T-helper 1 cell treated with Interleukin-12 subunit alpha and Interleukin-12 subunit beta and Interleukin-4 antibody, amounts not matched to agents 30 μg/mL and 1 μg/mL, for 36 hours (primary cell): ENCODE results near the gene ZBP1.
A peak's percentile ranks its signal among the peaks of the same experiment; 100 is the strongest.

Source experiments
- H3K27ac Mint-ChIP-seq: one replicate; pipeline ENCODE4 v1.8.0; 2021; ENCODE audit warnings: mild to moderate bottlenecking, mixed read lengths
- H3K27me3 Mint-ChIP-seq: one replicate; pipeline ENCODE4 v1.8.0; 2021; ENCODE audit warnings: low read depth, mixed read lengths
- H3K36me3 Mint-ChIP-seq: one replicate; pipeline ENCODE4 v1.8.0; 2021; ENCODE audit warnings: low read depth, mixed read lengths
- H3K4me1 Mint-ChIP-seq: one replicate; pipeline ENCODE4 v1.8.0; 2021; ENCODE audit warnings: low read depth, mixed read lengths
- H3K4me3 Mint-ChIP-seq: one replicate; pipeline ENCODE4 v1.8.0; 2021; ENCODE audit warnings: mild to moderate bottlenecking, moderate library complexity, mixed read lengths
- H3K9me3 Mint-ChIP-seq: one replicate; pipeline ENCODE4 v1.8.0; 2021; ENCODE audit warnings: mixed read lengths

The ZBP1 gene

GRCh38 chr20:57660922-57661745, 40.9 kb upstream of the ZBP1 start:
- peaks cover 7% of the 10 kb centered on the region for H3K4me1 Mint-ChIP-seq
- H3K27me3 Mint-ChIP-seq = no peaks in the 10 kb centered on the region
- H3K36me3 Mint-ChIP-seq = no peaks in the 10 kb centered on the region
- H3K4me3 Mint-ChIP-seq = no peak overlapping the region
- no peaks in the 10 kb centered on the region for H3K9me3 Mint-ChIP-seq
- no peak overlapping the region for H3K27ac Mint-ChIP-seq

GRCh38 chr20:57660181-57660921, 40.1 kb upstream of the ZBP1 start:
- no peaks in the 10 kb centered on the region for H3K9me3 Mint-ChIP-seq
- H3K4me3 Mint-ChIP-seq = no peak overlapping the region
- H3K27me3 Mint-ChIP-seq = no peaks in the 10 kb centered on the region
- H3K4me1 Mint-ChIP-seq = peaks cover 7% of the 10 kb centered on the region
- H3K27ac Mint-ChIP-seq = no peak overlapping the region
- no peaks in the 10 kb centered on the region for H3K36me3 Mint-ChIP-seq

GRCh38 chr20:57659517-57660180, 39.4 kb upstream of the ZBP1 start:
- Mint-ChIP-seq H3K27ac (no peak overlapping the region), H3K9me3 (no peaks in the 10 kb centered on the region), H3K36me3 (no peaks in the 10 kb centered on the region), H3K4me3 (no peak overlapping the region), H3K27me3 (peaks cover 3% of the 10 kb centered on the region), H3K4me1 (peaks cover 7% of the 10 kb centered on the region)

DNA sequence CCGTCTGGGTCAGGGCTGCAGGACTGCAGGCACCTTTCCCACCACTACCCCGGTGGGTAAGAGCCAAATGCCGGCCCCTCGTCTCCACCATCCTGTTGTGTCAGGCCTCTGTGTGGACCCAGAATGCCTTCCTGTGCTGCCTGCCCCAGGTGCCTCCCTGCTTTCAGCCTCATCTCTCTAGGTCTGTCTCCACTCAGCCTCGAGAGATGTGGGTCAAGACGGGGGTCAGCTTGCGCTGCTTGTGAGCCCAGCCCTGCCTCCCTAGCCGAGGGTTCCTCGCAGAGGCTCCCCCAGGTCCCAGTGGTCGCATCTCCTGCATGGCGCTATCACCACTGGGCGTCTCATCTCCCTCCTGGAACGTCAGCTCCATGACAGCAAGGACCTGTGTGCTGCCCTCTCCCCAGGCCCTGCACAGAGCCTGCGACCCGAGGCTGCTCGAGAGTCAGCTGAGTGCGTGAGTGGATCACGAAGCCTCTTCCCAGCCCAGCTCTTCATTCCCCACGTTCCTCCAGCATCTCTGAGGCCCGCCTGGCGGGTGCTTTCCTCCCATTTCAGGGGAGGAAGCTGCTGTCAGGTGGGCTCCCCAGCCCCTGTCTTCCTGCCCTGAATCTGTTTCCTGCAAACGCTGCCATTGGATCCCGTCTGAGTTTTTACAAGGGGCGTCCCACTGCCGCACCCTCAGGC, 38.7 kb upstream of the ZBP1 start:
- no peak overlapping the region for H3K4me3 Mint-ChIP-seq
- H3K4me1 Mint-ChIP-seq = peaks cover 11% of the 10 kb centered on the region
- H3K27ac Mint-ChIP-seq = no peak overlapping the region

GRCh38 chr20:57658447-57658832, 38.2 kb upstream of the ZBP1 start:
- peaks cover 11% of the 10 kb centered on the region for H3K4me1 Mint-ChIP-seq
- H3K36me3 Mint-ChIP-seq = no peaks in the 10 kb centered on the region
- no peak overlapping the region for H3K4me3 Mint-ChIP-seq
- no peaks in the 10 kb centered on the region for H3K9me3 Mint-ChIP-seq
- H3K27me3 Mint-ChIP-seq = peaks cover 15% of the 10 kb centered on the region
- H3K27ac Mint-ChIP-seq = no peak overlapping the region

More for the DNA sequence above, 38.7 kb upstream of the ZBP1 start:
- Mint-ChIP-seq H3K27me3 (peaks cover 10% of the 10 kb centered on the region), H3K9me3 (no peaks in the 10 kb centered on the region), H3K36me3 (no peaks in the 10 kb centered on the region)

DNA sequence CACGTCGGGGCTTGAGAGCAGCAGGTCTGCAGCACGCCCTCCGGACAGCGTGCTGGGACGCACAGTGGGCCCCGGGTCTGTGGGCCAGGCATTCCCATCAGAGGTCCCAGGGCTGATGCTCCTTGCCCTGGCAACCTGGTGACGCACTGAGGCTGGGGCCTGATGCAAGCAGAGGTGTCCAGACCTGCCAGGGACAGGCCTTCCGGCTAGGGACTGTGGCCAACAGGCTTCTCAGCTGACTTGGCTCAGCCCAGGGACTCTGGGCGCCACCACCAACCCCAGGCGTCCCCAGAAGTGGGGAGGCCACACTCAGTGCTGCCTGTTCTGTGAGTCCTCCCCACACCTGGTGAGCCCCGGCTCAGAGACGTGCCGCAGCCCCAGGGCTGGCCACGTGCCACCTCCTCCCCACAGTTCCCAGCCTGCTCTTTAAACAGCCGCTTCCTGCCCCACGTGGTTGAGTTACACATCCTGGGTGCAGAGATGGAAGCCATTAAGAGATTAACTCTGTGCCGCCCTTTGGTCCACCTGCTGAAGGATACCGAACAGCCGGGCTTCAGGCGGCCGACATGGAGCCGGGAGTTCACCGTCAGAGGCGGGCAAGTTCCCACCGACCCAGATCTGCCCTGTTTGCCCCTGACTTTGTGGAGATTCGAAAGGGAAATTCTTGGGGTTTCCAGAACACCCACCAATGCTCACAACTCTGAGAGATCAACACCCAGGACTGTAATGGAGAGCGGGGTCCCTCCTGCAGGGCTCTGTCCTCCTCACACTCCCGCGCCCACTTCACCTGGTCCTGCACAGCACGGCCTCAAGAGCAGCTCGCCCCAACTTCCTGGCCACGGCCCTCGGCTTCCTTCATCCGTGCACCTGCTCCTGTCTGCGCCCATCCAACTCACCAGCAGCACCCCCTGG, 37.6 kb upstream of the ZBP1 start:
- H3K36me3 Mint-ChIP-seq = no peaks in the 10 kb centered on the region
- H3K27me3 Mint-ChIP-seq = peaks cover 15% of the 10 kb centered on the region
- no peak overlapping the region for H3K4me3 Mint-ChIP-seq
- H3K4me1 Mint-ChIP-seq = peaks cover 11% of the 10 kb centered on the region
- H3K27ac Mint-ChIP-seq = peak overlapping the region; percentile 69
- no peaks in the 10 kb centered on the region for H3K9me3 Mint-ChIP-seq

GRCh38 chr20:57656821-57657534, 36.8 kb upstream of the ZBP1 start:
- H3K4me3 Mint-ChIP-seq = no peak overlapping the region
- H3K27ac Mint-ChIP-seq = no peak overlapping the region

GRCh38 chr20:57656252-57656820, 36.1 kb upstream of the ZBP1 start:
- Mint-ChIP-seq H3K36me3 (no peaks in the 10 kb centered on the region), H3K4me1 (peaks cover 11% of the 10 kb centered on the region), H3K4me3 (no peak overlapping the region), H3K27me3 (peaks cover 15% of the 10 kb centered on the region), H3K9me3 (no peaks in the 10 kb centered on the region), H3K27ac (no peak overlapping the region)

More at GRCh38 chr20:57656821-57657534, 36.8 kb upstream of the ZBP1 start:
- Mint-ChIP-seq H3K36me3 (no peaks in the 10 kb centered on the region), H3K27me3 (peaks cover 15% of the 10 kb centered on the region), H3K9me3 (no peaks in the 10 kb centered on the region), H3K4me1 (peaks cover 11% of the 10 kb centered on the region)

GRCh38 chr20:57655809-57656155, 35.6 kb upstream of the ZBP1 start:
- Mint-ChIP-seq H3K4me3 (no peak overlapping the region), H3K4me1 (peaks cover 11% of the 10 kb centered on the region), H3K27ac (no peak overlapping the region), H3K9me3 (no peaks in the 10 kb centered on the region), H3K27me3 (peaks cover 15% of the 10 kb centered on the region), H3K36me3 (no peaks in the 10 kb centered on the region)

- H3K27ac Mint-ChIP-seq = peak overlapping the region; percentile 13
- no peaks in the 10 kb centered on the region for H3K36me3 Mint-ChIP-seq
- no peak overlapping the region for H3K4me3 Mint-ChIP-seq
- peaks cover 11% of the 10 kb centered on the region for H3K4me1 Mint-ChIP-seq
- H3K9me3 Mint-ChIP-seq = no peaks in the 10 kb centered on the region
- peaks cover 15% of the 10 kb centered on the region for H3K27me3 Mint-ChIP-seq
Measured at GRCh38 chr20:57654998-57655808, 35.0 kb upstream of the ZBP1 start.

- Mint-ChIP-seq H3K27ac (no peak overlapping the region), H3K27me3 (peaks cover 15% of the 10 kb centered on the region), H3K36me3 (no peaks in the 10 kb centered on the region), H3K4me1 (peaks cover 11% of the 10 kb centered on the region), H3K4me3 (no peak overlapping the region), H3K9me3 (no peaks in the 10 kb centered on the region)
Measured at GRCh38 chr20:57654363-57654997, 34.3 kb upstream of the ZBP1 start.

DNA sequence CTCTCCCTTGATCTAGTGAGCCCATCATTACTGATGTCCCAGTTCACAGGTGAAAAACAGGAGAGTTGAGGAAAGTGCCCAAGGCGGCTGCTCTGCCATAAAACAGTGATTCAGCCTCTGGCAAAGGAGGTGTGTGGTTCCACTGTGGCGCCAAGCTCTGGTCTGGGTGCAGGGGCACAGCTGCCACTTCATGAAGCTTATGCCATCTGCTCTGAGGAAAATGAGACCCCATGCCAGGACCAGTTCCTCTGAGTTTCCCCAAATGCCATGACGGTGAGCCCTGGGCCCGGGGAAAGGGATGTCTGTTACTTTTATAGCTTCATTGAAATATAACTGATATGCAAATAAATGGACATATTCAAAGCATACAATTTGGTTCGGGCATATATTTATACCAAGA, 33.7 kb upstream of the ZBP1 start:
- no peak overlapping the region for H3K27ac Mint-ChIP-seq
- H3K4me3 Mint-ChIP-seq = no peak overlapping the region
- H3K27me3 Mint-ChIP-seq = peaks cover 18% of the 10 kb centered on the region
- H3K4me1 Mint-ChIP-seq = peaks cover 11% of the 10 kb centered on the region
- H3K9me3 Mint-ChIP-seq = no peaks in the 10 kb centered on the region
- no peaks in the 10 kb centered on the region for H3K36me3 Mint-ChIP-seq
